Kidney capillary endothelial cell (primary cell): ENCODE data around the gene CHST11.

Experiments
- DNase-seq: peaks from one replicate; pipeline ENCODE4 v3.0.0-alpha.2; 2018; ENCODE audit warnings: low spot score

The CHST11 gene

DNA sequence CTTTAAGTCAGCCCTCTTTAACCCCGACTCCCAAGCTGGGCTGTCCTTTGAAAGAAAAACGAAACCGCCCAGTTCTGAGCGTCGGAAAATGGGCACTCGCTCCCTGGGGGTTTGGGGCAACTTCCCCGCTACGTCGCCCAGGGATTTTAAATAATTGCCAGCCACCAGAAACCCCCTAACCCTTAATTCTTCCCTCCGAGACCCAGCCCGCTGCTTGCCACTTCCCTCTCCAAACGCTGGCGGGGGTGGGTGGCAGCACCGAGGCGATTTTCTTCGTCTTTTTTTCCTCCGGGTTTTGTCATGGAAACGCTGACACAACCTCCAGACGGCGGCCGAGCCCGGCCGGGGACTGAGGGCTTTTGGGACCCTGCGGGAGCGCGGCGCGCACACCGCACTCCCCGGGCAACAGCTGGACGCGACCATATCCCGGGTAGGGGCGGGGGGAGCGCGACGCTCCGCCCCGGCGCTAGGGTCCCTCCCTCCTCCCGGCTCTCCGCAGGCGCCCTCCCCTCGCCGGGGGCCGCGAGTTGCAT lies at the start of gene CHST11:
CHST11 (plus strand) TSS at position 532 of the 533 bp plus-strand sequence.
- DNase-seq: peak; percentile 86

DNA sequence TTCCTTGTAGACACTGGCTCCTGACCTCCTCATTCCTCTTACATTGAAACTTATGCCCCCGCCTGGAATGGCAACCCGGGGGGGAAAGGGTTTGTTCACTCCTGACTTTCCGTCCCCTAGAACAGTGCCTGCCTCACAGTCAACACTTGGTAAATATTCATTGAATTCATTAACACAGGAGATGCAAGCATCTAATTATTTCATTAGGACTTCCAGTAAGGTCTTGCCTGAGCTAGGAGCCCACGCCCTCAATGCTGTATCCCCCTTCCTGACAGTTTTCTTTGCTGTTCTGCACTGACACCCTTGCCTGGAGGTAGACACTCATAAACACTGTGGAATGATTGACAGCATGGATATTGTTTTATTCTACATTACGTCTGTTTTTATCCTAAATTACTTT lies 49.3 kb upstream of the CHST11 start:
- DNase-seq: no peak

DNA sequence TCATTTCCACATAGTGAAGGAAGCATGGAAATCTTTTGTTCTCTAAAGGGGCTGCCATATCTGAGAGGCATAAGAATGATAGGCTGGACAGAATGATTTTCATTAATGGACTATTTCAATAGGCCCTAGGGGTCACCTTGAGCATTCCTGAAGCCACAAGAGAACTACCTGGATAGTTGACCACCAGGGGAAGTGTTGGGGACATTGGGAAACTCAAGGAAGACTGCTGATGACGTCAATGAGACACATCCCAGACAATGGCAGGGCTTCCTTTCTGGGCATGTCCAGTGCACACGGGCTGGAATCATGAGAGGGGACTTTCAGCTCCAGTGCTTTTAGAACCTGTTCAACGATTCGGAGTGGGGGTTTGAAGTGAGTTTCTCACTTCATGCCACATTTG lies 48.8 kb upstream of the CHST11 start:
- no peak for DNase-seq

DNA sequence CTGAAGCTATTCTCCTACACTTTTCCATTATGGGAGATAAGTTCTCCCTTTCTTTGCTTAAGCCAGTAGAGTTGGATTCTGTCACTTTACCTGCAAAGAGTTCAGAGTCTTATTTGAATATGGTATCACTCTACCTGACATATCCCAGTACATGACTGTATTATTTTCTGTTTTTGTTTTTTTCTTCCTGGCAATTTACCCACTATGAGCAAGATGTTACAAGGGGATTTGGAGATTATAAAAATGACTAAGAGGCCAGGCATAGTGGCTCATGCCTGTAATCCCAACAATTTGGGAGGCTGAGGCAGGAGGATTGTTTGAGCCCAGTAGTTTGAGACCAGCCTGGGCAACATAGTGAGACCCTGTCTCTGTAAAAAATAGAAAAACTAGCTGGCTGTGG lies 46.4 kb upstream of the CHST11 start:
- no peak for DNase-seq

DNA sequence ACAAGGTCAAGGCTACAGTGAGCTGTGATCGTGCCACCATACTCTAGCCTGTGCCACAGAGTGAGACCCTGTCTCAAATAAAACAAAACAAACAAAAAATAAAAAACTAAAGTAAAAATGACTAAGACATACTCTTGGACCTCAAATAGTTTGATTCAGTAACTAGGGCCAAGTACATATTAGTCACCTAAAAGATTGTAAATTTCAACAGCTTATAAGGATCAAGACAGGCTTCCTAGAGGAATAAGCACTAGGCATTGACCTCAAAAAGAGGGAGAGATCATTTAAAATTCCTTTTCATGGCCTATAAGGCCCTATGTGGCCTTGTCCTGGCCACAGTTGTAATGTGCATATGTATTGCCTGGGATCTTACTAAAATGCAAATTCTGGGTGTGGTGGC lies 46.0 kb upstream of the CHST11 start:
- DNase-seq: no peak

DNA sequence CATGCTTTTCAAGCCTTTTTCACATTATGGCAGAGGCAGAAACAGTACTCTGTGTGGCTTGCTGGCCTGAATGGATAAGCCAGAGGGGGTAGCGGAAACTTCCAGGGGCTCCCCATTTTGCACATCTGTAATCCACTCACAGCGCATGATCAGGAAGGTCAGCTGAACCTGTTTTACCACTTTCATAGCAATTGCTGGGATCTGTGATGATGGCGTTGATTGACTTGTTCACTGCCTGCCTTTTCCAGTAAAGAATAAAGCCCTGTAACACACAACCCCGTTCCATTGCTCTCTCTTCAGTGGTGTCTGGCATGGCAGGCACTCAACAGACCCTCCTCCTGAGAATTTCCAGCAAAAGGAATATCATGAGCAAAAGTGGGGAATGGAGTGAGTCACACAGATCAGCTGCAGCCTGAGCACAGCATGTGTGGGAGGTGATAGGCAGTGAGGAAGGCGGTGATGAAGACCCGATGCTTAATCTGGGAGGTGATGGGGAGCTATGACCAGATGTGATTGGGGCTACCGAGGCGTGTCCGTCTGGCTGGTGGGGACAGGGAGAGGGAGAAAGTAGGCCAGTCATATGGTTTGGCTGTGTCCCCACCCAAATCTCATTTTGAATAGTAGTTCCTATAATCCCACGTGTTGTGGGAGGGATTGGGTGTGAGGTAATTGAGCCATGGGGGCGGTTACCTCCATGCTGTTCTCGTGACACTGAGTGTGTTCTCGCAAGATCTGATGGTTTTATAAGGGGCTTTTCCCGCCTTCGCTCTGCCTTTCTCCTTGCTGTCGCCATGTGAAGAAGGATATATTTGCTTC lies 44.7 kb upstream of the CHST11 start:
- DNase-seq: no peak

DNA sequence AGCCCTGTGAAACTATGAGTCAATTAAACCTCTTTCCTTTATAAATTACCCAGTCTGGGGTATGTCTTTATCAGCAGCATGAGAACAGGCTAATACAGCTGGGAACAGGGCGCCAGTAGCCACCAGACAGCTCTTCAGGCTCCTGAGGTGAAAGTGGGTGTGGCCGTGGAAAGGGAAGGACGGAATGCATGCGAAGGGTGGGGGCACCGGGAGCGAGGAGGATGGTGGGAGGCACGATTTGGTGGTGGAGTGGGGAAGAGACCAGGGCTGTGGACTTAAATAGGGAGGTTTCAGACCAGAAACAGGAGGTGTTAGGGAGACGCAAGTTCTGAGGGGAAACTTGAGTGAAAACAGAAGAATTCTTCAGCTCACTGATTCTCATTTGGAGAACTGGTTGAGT lies 44.1 kb upstream of the CHST11 start:
- DNase-seq: no peak

DNA sequence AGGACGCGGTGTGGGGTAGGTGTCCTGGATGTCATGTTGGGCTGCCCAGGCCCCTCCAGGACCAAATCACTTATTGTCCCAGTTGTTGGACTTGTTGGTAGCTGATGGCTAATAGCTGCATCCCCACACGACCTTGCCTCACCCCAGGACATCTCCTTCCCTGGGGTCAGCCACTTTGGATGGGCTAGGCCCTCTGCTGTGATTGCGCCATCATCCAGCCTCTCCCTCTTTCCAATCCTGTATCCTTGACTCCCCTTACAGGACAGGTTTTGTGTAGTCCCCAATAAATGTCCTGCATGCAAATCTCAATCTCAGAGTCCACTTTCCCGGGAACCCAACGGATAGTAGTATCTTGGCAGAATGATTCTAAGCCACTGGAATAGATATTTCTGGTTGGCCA lies 43.4 kb upstream of the CHST11 start:
- DNase-seq: no peak

DNA sequence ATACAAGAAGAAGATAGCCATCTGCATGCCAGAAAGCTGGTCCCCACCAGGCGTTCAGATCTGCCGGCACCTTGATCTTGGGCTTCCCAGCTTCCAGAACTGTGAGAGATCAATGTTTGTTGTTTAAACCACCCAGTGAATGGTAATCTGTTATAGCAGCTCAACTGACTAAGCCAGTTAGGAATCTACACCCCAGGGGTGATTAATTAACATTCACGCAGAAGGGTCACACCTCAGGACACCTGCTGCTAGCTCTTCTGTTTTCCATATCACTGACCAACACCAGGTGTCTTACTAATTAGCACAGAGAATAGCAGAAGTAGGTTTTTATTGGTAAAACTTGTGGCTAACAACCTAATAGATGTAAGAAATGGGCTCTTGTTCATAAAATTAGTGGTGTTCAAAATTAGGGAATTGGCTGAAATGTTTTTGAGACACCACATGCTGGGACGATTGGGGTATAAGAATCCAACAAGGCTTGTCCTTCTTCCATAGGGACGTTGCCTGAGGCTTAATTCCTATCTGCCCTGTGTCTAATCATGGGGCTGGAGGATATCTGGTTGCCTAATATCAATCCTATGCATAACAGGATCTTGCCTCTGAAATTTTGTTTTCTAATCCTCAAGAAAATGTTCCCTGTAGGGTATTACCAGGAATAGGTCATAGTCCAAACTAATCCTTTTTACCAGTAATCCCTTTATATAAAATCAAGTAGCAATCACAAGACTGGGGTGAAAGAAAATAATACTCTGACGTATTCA lies 42.0 kb upstream of the CHST11 start:
- DNase-seq: no peak

DNA sequence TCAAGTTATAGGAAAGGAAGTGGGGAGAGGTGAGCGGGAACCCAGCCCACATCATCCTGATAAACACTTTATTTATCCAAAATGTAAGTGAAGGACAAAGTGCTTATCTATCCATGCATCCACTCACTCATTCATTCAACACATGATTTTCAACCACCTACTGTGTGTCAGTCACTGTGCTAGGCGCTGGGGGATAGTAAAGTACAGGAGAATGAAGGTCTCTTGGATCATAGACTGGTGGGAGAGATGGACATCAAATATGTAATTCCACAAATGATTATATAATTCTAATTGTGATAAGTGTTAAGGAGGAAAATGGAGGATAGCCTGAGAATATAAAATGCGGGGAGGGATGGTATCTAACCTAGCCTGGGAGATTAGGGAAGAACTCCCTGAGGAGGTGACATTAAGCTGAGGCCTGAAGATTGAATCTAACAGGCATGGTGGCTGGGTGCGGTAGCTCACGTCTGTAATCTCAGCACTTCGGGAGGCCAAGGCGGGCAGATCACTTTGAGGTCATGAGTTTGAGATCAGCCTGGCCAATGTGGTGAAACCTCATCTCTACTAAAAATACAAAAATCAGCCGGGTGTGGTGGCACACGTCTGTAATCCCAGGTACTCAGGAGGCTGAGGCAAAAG lies 41.3 kb upstream of the CHST11 start:
- no peak for DNase-seq

DNA sequence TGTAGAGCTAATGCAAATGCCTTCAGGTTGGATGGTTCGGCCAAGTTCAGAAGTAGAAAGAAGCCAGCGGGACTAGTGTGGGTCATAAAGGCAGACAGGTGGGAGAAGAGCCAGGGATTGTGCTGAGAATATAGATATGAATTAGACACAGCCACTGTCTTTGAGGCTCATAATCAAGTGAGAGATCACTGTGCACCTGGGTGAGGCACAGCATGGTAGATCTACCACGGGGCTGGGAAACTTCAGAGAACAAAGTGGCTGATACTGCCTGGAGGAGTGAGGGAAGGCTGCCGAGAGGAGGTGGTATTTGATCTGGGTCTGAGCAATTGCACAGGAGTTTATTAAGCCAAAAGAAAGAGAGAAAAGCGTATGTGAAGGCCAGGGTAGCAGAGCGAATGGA lies 40.6 kb upstream of the CHST11 start:
- DNase-seq: no peak

DNA sequence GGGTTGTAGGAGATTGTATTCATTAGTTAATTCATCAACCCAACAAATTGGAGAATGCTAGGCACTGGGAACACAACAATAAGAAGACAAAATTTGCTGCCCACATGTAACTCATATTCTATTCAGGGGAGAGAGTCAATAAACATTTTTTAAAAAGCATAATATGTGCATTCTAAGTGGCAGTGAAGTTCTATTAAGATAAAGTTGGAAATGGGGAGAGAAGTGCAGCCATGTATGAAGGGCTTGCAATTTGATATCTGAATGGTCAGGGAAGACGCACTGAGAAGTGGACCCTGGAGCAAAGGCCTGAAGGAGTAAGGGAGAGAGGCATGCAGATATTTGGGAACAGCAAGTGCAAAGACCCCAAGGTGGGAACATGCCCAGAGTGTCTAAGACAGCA lies 40.2 kb upstream of the CHST11 start:
- DNase-seq: no peak

DNA sequence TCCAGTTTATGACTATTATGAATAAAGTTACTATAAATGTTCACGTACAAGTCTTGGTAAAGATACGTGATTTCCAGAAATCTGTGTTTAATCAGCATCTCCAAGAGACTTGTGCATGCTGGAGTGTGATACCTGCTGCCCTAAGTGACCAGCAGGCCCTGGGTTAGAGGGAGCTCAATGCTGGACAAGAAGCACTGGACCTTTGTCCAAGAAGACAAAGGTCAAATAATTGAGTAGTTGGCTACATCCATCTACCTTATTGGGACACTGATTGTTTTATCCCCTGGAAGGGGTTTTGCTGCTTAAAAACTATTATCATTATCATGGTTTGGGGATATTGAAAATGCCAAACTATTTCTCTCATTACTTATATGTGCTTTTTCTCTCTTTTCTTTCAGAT lies 37.0 kb upstream of the CHST11 start:
- DNase-seq: no peak

DNA sequence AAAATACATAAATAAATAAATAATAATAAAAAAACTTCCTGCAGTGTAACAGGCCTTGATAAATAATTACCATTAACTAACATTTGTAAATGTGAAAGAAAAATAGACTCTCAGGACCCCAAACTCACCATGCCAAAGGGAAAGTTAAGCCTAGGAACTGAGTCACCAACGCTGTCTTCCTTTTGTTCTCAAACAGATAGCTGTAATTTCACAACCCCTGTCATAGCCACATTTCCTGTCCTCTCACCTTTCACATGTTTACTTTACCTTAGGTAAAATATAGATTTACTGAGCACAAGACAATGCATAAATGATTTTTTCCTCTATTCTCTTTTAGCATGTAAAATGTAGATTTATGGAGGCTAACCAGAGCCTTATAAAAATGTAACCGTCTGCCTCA lies 35.9 kb upstream of the CHST11 start:
- peak; percentile 3 for DNase-seq

DNA sequence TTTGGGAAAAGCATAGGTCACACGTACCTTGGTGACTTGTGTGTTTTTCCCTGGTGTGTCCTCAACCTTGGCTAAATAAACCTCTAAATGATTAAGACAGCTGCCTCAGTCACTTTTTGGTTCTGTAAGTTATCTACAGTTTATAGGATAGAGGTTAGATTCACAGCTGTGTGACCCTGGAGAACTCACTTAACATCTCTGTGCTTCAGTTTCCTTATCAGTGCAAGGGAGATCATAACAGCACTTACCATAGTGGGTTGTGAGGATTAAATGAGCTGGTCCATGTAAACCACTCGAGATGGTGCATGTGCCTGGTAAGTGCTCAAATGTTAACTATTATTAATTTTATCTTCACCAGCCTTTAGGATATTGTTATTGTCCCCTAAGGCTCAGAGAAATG lies 35.4 kb upstream of the CHST11 start:
- no peak for DNase-seq

DNA sequence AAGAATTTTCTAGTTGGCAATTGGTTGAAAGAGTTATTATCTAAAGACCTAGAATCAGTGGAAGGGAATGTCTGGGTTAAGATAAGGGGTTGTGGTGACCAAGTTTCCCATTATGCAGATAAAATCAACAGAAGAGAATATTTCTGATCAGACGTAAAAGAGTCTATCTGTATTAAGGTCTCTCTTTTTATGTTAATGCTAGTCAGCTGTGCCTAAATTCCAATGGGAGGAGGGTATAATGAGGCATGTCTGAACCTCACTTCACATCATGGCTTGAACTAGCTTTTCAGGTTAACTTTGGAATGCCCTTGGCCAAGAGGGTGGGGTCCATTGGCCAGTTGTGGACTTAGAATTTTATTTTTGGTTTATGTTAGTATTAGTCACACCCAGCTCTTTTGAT lies 34.3 kb upstream of the CHST11 start:
- DNase-seq: no peak

DNA sequence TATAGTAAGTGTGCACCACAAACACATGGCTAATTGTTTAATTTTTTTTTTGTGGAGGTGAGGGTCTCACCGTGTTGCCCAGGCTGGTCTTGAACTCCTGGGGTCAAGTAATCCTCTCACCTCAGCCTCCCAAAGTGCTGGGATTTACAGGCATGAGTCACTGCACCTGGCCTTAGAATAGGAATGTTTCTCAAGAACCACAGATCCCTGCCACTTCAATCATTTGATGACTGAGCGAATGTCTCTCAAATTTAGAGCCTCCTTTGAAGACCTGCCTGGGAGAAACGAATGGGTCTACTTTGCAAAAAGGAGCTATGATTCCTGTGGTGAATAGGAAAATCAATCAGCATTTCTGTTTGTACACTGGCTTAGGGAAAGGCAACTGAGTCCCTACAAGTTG lies 33.5 kb upstream of the CHST11 start:
- no peak for DNase-seq

DNA sequence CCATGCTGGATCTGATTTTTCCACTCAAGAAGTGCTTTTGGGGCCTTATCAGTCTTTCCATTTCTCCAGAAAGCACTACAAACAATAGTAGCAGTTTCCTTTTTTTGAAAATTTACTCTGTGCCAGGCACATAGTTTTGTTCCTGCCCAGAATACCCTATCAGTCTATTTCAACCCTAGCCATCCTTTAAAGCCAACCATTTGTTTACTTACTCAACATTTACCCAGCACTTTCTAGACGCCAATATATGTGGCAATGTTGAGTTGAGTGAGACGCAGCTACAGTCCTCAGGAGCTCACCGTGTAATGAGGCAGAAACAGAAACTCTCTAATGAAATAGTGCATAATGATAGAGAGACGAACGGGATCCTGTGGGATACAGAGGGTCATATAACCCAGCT lies 32.9 kb upstream of the CHST11 start:
- DNase-seq: no peak

DNA sequence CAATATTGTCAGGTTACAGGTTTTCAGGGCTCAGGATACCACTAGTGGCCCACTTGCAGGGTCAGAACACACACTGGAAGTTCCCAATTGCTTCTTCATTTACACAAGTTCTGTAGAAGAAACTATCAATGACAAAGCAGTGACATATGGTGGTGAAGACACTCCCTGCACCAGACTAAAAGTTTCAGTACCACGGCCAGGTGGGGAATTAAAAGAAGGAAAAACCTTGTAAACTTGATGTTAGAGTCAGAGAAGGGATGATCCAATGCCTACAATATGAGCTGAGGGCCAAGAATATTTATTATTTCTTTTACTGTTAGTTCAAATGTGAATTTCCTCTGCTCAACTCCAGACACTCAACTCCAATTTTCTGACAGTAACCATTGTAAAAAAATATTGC lies 31.8 kb upstream of the CHST11 start:
- no peak for DNase-seq

DNA sequence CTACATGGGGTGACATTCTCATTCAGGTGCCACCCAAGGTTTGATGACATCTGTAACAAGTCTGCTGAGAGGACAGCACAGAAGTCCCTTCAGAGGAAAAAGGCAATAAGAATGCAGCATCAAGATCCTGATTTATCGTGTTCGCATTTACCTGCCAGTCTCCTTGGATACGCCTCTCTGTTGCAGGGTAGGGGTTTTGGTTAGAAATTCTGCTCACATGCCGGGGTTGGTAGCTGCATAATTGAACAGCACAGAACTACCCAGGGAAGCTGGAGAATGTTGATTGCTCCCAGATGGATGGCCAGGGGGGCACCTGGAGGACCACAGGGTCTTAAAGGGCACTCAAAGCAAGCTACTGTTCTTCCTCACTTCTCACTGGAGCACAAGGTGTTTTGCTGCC lies 31.1 kb upstream of the CHST11 start:
- no peak for DNase-seq

DNA sequence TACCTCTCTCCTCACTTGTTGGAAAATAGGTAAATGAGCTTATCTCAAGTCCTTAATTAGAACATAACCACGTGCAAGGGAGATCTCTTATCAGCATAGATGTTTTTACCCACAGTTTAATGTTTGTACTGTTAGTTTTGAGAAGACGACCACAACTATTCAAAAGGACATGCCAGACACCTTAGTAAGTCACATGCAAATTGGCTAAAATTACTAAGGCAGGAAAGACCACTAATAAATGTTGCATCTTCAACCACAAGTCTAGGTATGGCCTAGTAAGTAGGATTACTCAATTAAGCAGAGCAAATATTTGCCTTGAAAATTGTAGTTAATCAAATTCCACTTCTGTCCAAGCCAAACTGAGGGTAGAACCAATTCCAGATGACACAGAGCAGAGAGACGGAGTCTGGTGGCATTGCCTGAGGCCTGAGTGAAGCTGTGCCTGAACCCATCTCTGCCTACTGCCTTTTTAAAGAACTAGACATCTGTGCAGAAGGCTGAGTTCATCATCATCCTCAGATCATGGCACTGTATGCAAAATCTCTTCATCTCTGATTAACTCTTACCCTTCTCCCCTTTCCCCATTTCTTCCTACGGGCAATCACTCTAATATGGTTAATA lies 29.7 kb upstream of the CHST11 start:
- no peak for DNase-seq

DNA sequence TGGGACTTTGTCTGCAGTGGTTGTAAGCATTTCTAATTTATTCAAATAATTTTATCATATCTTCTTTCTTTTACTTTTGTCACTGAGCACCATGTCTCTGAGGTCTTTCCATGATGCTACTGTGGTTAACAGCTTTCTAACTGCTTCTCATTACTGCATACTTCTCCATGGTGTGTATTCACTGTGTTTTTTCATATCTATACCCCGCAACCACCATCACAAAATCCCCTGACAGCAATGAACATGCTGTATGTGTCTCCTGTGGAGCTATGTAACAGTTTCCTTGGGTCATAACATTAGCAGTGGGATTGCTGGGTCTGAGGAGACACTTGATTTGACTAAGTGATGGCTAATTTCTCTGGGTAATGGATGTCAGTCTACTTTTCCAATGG lies 29.2 kb upstream of the CHST11 start:
- no peak for DNase-seq

DNA sequence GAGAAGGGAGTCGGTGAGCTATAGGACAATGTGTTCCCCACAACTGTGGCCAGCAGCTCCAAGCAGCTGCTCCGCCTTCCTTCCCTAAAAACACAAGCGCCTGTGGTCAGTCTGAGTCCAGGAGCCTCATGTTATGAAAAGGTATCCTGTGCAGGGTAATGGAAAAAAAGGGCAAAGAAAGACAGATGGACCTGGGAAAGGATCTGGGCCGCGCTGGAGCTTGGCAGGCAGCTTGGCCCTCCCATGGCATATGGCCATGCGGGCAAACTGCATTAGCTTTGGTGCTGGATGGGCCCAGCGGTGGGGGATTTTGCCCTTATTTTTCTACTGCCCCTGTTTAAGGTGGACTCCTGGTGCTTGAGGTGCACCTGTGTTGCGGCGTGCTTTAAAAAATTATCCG lies 23.7 kb upstream of the CHST11 start:
- DNase-seq: no peak
